NCI-H2081 (cell line): ENCODE data around the gene MRPL44.

Experiments
- DNase-seq, 2 experiments: peaks; one replicate each; lab custom pipeline; 2025; lab: John Stamatoyannopoulos, UW

The MRPL44 gene

DNA sequence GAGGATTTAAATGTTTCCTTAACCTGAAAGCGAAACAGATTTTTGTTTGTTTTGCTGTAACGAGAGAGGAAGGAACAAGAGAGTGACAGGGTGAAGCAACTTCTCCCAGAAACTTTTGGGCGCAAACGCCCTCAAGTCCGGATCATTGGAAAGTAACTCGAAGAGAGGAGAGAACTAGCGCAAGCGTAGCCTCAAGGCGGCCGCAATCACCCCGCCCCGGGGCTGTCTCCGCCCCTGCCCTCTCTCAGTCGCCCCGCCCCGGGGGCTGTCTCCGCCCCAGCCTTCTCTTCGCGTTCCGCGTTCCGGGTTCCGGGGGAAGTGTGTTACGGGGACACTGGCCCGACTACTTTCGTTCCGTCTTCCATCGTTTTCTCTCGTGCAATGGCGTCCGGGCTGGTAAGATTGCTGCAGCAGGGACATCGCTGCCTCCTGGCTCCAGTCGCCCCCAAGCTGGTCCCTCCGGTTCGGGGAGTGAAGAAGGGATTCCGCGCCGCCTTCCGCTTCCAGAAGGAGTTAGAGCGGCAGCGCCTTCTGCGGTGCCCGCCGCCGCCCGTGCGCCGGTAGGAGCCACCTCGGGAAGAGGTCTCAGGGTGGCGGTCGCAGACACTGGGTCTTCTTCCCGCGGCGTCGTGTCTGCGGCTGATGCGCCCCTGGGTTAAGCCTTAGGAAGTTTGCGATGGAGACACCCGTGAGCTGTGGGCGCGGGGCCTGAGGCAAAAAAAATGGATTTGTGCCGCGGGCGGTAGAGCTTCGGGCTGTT lies at the start of gene MRPL44:
Gene MRPL44, plus strand, starts transcription at position 372 of the 760 bp plus-strand sequence. Its CDS starts 10 bp downstream, at position 382.
- peak; percentile 93 to 94 for DNase-seq

DNA sequence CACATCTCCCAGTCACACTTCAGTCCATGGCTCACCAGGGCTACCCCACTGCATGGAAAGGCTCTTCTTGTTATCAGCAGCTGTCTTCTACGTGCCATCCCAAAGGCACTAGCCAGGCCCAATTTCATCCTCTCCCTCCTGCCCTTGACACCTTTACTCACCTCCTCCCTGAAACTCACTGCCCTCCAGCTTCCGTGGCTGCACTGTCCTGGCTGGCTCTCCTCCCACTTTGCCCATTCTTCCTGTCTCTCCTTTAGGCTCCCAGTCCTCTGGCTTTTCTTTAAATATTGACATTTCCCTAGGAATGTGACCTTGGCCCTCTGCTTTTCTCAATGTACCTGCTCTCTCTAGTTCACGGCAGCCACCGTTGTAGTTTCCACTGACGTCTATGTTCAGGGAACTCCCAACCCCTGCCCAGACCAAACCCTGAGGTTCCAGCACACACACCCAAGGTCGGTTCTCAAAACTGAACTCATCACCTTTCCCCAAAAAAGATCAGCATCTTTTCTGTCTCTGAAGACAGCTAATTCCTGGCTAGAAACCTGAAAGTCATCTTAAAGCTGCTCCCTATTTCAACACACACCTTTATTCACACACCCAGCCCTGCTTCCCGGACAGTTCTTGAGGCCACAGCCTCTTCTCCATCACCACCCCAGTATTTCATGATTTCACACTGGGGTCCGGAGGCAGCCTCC lies 48.8 kb upstream of the MRPL44 start:
- DNase-seq: no peak

DNA sequence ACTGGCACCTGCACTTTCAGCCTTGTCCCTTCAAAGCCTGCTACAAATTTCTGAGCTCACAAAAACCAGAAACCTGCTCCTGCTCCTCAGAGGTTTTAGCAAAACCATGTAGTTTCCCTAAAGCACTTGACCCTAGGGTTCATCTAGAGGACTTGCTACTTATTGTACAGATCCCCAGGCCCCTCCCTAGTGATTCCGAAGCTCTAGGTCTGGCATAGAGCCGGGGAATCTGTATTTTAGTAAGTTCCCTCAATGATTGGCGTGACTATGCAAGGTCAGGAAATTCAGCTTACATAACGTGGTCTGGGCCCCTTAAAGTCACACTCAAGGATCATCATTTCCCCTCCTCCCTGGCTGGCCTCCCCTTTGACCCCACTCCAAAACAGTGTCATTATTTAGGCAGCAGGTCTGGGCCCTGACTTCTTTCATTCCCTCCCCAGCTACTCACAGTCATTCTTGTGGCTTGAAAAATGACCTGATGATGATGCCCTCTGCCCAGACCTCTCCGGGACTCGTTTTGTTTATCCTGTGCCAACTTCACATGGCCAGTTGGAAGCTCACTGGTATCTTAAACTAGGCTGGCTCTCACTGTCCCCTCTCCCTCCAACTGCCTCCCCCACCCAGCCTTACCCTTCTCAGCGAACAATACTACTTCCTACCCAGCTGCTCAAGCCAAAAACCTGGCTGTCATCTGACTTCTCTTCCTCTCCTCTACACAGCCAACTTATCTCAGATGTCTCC lies 48.1 kb upstream of the MRPL44 start:
- DNase-seq: no peak

DNA sequence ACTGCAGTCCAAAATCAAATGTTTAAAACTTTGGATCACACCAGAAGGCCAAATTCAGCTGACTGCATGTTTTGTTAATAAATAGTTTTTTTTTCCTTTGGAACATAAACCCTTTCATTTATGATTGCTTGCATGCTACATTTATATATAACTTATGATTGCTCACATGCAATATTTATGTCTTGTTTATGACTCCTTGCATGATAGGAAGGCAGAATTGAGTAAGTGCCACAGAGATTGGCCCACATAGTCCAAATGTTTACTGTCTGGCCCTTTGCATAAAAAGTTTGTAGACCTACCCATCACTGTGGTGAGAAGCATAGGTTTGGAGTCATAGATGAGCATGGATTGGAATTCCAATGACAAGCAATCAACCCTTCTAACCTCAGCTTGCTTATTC lies 42.9 kb upstream of the MRPL44 start:
- DNase-seq: no peak

DNA sequence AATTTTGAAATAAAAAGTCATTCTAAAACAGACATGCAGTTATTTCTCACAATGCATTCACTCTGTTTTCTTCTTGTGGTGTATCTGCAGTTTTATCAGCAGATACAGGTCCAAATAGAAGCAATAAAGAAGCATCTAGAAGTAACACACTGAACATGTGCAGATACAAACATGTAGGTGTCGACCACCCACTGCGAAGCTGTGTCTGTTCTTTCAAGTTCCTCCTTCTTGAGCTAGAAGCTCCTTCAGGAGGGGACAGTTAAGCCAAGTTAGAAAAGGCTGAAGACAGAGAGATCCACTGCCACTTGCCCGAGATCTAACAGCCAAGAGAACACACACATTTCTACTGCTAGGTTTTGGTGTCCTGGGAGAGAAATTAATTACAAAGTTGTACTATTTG lies 42.2 kb upstream of the MRPL44 start:
- DNase-seq: no peak

DNA sequence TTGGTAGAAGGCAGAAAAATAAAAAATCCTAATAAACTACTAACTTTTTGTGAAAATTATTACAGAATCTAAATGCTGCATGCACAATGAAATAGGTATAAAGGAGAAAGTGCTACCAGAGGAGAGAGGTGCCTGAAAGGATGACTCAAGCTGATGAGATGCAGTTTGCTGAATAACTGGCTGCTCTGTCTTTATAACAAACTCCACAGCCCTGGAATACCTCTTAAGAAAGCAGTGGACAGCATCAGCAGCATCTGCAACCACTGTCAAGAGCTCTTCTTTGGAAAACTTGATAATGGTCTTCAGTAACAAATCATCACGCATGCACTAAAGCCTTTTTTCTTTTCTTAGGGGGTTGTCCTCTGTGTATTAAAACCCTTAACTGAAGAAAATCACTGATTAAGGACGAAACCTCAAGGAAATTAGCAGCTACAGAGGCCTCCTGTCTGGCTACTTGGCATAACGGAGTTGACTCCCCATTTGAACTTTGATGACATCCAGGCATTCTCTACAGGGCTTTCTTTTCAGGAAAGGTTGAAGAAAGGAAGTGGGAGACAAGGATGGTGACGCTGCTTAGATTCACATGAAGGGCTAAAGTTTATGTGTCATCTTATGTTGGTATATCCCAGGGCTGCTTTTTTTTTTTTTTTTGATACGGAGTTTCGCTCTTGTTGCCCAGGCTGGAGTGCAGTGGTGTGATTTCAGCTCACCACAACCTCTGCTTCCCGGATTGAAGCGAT lies 40.9 kb upstream of the MRPL44 start:
- no peak for DNase-seq

DNA sequence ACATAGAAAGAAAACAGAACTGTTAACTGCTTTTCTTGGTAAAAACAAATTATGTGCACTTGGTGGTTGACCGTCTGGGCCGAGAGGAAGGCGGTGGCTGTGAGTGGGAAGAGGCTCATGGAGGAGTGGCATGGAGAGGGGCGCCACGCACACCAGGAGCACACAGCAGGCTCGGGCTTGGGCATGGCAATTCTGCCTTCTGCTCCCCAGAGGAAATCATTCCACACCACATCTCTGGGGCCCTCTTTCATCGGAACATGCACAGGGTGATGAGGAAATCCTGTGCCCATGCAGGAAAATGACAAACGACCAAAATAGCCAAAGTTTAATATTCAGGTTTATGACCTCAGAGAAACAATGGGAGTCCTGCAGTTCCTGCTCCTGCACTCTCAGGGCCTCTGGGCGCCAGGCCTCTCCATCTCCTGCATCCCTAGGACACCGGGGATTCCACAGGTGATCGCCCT lies 38.6 kb upstream of the MRPL44 start:
- no peak for DNase-seq

DNA sequence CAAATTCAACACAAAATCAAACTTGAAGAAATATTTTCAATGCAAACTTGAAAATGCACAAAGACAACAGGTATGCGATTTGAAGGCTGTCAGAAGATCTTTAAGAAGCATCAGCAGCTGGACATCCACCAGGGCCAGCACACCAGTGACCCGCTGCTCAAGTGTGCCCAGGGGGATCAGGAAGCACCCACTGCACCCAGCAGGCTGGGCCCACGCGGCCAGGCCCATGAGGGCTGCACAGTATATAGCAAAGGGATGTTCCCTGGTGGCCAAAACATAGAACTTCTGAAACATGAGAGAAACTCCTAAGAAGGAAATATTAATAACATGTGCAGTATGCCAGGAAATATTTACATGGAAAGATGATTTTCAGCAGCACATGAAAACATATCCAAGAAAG lies 37.2 kb upstream of the MRPL44 start:
- no peak for DNase-seq

DNA sequence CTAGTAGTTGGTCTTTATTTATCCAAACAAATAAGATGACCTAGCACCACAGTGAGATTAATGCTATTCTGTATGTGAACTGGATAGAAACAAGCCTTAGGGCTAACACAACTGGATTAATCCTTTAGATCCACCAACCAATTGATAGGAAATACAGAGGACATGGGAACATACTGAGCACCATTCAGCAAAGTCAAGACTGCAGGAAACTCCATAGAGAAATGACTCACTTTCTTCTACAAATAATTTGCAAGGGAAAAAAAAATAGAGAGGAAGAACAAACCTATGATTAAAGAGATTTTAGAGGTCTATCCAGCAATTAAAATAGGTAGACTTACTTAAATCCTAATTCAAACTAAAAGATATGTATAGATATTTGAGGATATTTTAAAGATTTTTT lies 36.1 kb upstream of the MRPL44 start:
- DNase-seq: no peak

DNA sequence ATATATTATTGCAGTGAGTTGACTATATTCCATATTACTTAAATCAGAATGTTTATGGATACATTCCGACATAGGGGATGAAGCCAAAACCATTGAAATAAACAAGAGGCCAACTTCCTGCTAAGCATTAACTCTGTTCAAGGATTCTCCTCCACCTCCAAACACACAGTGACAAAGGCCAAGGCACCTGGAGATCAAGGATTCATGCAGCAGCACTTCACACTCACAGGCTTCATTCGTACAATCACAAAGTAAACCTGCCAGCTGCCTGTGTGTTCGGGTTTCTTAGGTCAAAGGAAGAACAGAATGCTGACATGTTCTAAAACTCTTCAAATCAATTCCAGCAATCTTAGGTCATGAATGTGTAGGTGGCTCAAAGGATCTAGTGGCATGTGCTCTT lies 35.0 kb upstream of the MRPL44 start:
- no peak for DNase-seq

DNA sequence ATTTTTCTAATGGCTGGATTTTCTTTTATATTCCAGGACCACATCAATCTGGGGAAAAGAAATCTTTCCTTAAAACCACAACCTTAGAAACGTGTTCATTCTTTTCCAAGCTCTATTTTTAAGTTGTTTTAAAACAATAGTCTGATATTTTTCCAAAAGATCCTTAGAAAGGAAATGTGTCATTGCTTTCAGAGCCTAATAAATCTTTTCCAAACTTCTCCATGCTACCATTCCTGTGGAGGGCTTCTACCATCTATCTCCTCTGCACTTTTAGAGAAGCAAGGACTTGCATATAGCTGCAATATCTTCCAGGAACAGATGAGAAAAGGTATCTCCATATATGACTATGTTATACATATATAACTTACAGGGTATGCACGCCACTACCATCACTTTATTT lies 33.3 kb upstream of the MRPL44 start:
- DNase-seq: no peak

DNA sequence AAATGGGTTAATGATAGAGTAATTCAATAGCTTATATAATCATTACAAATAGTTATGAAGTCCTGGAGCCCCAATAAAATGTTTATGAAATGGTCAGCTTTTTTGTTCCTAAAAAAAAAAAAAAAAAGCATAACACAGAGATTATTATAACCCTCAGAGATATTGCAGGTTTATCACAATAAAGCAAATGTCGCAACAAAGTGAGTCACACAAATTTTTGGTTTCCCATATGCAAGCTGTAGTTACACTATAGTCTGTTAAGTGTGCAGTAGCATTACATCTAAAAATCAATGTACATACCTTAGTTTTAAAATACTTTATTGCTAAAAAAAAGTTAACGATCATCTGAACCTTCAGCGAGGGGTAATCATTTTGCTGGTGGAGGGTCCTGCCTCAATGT lies 32.2 kb upstream of the MRPL44 start:
- no peak for DNase-seq

DNA sequence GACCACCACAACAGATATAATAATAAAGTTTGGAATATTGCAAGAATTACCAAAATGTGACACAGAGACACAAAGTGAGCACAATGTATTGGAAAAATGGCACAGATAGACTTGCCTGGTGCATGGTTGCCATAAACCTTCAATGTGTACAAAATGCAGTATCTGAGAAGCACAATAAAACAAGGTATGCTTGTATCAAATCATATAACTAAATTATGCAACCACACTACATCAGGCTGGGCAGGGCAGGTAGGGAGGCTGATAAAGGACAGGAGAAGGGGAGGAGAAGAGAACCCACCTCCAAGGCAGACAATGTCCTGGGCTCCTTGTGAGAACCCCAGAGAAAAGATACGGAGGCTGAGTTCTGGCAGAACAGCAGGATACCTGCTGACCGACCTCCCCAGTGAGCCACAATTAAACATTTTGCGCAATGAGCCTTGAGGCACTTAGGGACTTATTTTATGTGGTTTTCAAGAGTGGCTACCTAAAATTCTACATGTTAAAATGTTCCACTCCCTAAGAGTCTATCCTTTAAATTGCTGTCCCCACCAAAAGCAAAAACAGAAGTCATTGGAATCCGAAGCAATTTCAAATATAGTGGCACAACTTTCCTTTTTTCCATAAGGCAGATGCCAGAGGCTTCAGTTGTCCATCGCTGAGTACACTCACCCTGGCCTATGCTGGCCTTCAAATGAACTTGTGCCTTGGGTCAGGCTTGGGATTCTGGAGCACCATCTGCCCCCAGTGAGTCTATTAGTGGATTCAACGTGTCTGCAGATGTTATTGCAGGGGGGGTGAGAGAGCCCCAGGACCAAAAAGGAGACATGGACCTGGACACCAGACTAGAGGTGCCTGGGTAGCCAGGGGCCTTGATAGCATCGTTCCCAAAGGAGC lies 28.9 kb upstream of the MRPL44 start:
- no peak for DNase-seq

DNA sequence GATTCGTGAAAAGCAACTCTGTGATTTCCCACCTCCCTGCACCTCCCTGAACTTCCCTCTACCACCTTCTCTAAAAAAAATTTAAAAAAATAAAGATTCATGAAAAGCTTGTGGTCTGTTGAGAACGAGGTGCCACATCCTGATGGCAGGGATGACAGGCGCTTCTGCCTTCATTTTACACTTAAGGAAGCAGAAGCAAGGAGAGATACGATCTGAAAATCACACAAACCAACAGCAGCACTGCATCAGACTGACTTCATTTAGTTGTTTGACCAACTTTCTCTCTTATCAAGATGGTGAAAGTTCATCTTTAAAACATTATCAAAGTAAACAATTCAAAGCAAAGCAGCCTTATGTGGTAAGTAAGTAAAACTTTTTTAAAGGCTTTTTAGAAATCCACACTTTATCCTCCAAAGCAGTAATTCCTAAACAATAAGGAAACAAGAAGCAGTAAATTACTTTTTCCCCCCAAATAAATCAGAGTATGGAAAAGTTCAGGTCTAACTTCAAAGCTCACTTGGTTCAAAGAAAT lies 27.6 kb upstream of the MRPL44 start:
- DNase-seq: no peak

DNA sequence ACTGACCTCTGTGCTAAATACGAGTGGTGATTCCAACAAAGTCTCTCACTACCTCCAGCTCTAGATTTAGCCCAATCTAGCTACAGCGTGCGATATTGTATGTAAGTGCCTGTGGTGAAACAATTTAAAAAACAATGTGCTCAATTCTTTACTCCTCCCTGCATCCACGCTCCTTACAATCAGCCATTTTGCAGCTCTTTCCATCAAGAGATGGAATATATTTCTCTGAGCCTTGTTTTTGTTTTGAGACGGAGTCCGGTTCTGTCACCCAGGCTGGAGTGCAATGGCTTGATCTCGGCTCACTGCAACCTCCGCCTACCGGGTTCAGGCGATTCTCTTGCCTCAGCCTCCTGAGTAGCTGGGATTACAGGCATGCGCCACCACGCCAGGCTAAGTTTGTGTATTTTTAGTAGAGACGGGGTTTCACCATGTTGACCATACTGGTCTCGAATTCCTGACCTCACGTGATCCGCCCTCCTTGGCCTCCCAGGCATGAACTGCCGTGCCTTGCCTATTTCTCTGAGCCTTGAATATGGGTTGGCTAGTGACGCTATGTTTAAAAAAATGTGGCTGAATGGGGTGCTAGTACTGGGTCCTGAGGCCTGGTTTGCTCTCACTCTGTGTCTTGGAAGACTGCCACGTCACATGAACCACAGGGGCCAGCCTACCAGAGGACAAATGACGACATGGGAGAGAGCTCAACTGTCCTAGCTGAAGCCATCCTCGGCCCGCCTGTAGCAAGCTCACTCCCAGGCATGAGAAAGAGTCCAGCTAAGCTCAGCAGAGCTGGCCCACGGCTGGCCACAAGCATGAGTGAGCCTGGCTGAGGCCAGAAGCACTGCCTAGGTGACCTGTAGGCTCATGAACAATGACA lies 26.9 kb upstream of the MRPL44 start:
- DNase-seq: no peak

DNA sequence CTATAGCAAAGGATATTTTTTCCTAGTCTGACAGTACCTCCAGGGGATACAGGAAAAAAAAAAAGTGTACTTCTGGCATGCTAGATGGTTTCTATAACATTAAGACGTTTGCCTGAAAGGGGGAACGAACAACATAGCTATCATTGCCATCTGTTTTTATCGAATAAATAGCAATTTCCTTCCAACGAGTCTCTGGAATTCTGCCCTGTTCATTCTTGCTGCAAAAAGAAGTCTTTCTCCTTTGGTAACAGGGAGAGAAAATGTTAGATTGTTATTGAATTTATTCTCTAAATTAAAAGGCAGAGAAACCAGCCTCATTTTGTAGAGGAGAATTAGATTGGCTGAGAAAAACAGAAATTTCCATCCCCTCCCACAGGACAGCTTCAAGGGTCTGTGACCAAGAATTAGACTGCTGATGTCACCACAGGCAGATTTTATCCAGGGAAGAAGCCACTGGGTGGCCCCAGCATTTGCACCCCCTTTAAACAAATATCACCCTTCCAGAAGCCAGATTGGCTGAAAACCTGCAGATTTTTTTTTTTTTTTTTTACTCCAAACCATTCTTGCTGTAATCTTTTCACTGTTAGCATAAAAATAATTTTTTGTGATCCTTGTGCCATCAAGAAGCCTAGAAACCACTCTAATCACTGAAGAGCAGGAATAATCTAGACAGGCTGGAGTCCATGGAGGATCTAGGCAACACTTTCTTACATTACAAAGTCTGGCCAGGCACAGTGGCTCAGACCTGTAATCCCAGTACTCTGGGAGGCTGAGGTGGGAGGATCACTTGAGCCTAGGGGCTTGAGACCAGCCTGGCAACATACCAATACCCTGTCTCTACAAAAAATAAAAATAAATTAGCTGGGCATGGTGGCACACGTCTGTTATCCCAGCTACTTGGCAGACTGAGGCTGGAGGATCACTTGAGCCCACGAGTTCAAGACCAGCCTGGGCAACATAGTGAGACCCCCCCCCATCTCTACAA lies 24.2 kb upstream of the MRPL44 start:
- no peak for DNase-seq

DNA sequence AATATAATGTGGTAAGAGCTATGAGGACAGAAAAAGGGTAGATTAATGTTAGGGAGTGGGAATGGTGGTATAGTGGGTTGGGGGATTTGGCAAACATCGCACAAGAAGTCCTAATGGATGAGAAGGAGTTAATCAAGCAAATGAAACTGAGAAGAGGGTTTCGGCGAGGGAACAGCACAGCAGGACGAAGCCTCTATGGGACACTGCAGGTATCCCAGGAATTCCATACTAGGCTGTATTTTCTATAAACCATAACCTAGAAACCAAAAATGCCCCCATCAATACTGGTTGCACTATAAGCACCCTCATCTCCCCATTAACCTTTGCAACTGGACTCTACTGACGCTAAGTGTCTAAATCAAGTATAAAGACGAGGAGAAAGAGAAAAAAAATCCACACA lies 22.4 kb upstream of the MRPL44 start:
- DNase-seq: no peak

DNA sequence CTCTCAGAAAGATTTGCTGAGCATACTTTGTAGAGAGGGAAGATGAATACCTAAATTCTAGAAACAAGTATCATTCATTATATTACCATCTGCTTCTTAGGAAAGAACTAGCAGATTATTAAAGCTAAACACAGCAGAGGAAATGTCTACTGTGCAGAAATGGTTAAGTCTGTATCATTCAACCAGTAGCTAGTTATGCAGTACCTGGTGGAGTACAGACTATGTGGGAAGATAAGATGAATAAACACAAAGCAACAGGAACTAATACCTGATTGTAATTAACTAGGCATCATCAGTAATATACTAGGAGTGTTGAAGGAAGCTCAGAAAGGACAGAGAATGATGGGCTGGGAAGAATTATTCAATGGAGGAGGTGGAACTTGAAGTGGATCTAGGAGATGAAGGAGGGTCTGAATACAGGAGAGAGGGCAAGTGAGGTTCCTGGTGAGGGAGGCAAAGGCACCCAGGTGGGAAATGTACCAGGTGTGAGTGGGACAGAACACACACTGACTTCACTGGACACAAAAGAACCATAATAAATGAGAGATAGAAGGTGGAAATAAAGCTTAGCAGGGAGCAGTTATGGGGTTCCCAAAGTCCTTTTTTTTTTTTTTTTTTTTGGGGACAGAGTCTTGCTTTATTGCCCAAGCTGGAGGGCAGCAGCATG lies 21.7 kb upstream of the MRPL44 start:
- DNase-seq: no peak
